HepG2 (cell line): ENCODE results near the gene ARHGAP15. TPM values are rescaled to one million over a fixed set of nuclear protein-coding genes. Genes with fewer than 3 reads are reported as not detected.

Experiments
- ATAC-seq: fragments of 200-7000 bp; cut with Tn5 transposase; 3 replicates; pipeline ENCODE4 v1.9.1; 2020; ENCODE audit warnings: mild to moderate bottlenecking, moderate library complexity
- BruUV-seq: library from RNA; stranded (reverse); fragments of 400-500 nt; replicated peaks from 2 replicates; lab custom pipeline; 2021; lab: Mats Ljungman, UMichigan
- CTCF ChIA-PET: fragments of 300-600 bp; formaldehyde crosslinking; extraction: SDS; loops from one replicate; lab custom pipeline; 2021; ENCODE audit warnings: low total read pairs, inconsistent platforms, low intra/inter-chr PET ratio; lab: Yijun Ruan, JAX
- POLR2A ChIA-PET: fragments of 350-600 bp; sonication (Branson Sonifier 250); formaldehyde crosslinking; loops from one replicate; lab custom pipeline; 2020; ENCODE audit warnings: antibody characterized with exemption, inconsistent platforms; lab: Yijun Ruan, JAX
- DNase-seq: peaks from one replicate; pipeline ENCODE4 v3.0.0-alpha.2; 2015; ENCODE audit warnings: low spot score
- FAIRE-seq: peaks from 3 replicates; lab custom pipeline; 2011; peaks lifted over from hg19 to GRCh38; lab: Jason Lieb, UNC
- H2AFZ ChIP-seq: one replicate; pipeline ENCODE4 v1.6.1; 2011; ENCODE audit warnings: low read length, inconsistent platforms
- H3K27ac ChIP-seq: fragments of 300-600 bp; 3 replicates; pipeline ENCODE4 v1.8.0; 2011; ENCODE audit warnings: mixed run types, mild to moderate bottlenecking, mixed read lengths, low read length, inconsistent platforms; ENCODE audit not compliant: insufficient read depth; ENCODE audit errors: extremely low read length
- H3K27me3 ChIP-seq, 2 experiments: fragments of 200-600 bp in 1 of 2; 2 replicates in 1 of 2; 3 replicates in 1 of 2; pipeline versions ENCODE4 v1.6.0 to v1.8.0; 2011; ENCODE audit warnings: low read length in 2 of 2, mild to moderate bottlenecking in 2 of 2, moderate library complexity in 2 of 2, inconsistent platforms in 1 of 2; ENCODE audit not compliant: insufficient read depth in 2 of 2, control insufficient read depth in 1 of 2
- H3K36me3 ChIP-seq, 2 experiments: fragments of 200-600 bp in 1 of 2; replicated peaks in 1 of 2; 2 replicates in 1 of 2; 3 replicates in 1 of 2; pipeline versions ENCODE4 v1.5.1 to v1.8.0; 2011; ENCODE audit warnings: low read length in 2 of 2, inconsistent platforms in 1 of 2; ENCODE audit not compliant: insufficient read depth in 2 of 2, control insufficient read depth in 1 of 2
- H3K4me1 ChIP-seq: 2 replicates; pipeline ENCODE4 v1.5.1; 2012; ENCODE audit warnings: low read length, inconsistent platforms; ENCODE audit not compliant: insufficient read depth
- H3K4me2 ChIP-seq: 2 replicates; pipeline ENCODE4 v1.6.0; 2011; ENCODE audit warnings: low read depth, low read length, inconsistent platforms
- H3K4me3 ChIP-seq, 3 experiments: fragments of 200-600 bp in 1 of 3; sonication (generic), shearing (Covaris generic) in 1 of 3; replicated peaks in 1 of 3; 2 replicates each; pipeline ENCODE4 v1.5.1; 2011 to 2016; ENCODE audit warnings: low read length in 3 of 3, inconsistent platforms in 2 of 3, low read depth in 2 of 3, mild to moderate bottlenecking in 2 of 3, control low read depth in 1 of 3, mixed read lengths in 1 of 3; ENCODE audit not compliant: insufficient read depth in 1 of 3
- H3K79me2 ChIP-seq: one replicate; pipeline ENCODE4 v1.6.1; 2011; ENCODE audit warnings: low read length, inconsistent platforms; ENCODE audit not compliant: insufficient read depth
- H3K9ac ChIP-seq: 2 replicates; pipeline ENCODE4 v1.6.0; 2011; ENCODE audit warnings: mild to moderate bottlenecking, low read depth, low read length, inconsistent platforms; ENCODE audit not compliant: insufficient read depth
- H3K9me3 ChIP-seq: 2 replicates; pipeline ENCODE4 v1.5.1; 2012; ENCODE audit warnings: mild to moderate bottlenecking, low read length
- H4K20me1 ChIP-seq: 2 replicates; pipeline ENCODE4 v1.6.0; 2011; ENCODE audit warnings: inconsistent platforms, mild to moderate bottlenecking, low read length, moderate library complexity; ENCODE audit not compliant: insufficient read depth
- BRCA1 ChIP-seq: sonication (generic); formaldehyde crosslinking; IDR thresholded peaks from 2 replicates; pipeline ENCODE4 v1.4.0; 2020; ENCODE audit warnings: missing genetic modification reagents
- EZH2 ChIP-seq: conservative IDR thresholded peaks from 2 replicates; pipeline ENCODE4 v1.6.1; 2012; ENCODE audit warnings: mild to moderate bottlenecking, low read depth, low read length, moderate library complexity
- HMGA1 ChIP-seq: sonication (generic); formaldehyde crosslinking; conservative IDR thresholded peaks from 2 replicates; pipeline ENCODE4 v1.4.0; 2020; ENCODE audit warnings: missing genetic modification reagents
- KLF13 ChIP-seq: sonication (generic); formaldehyde crosslinking; IDR thresholded peaks from 2 replicates; pipeline ENCODE4 v1.4.0; 2020; ENCODE audit warnings: mild to moderate bottlenecking, missing genetic modification reagents
- NR1H2 ChIP-seq: sonication (generic); formaldehyde crosslinking; IDR thresholded peaks from 2 replicates; pipeline ENCODE4 v1.8.1; 2022; ENCODE audit warnings: low read depth, missing genetic modification reagents, borderline replicate concordance
- POLR2AphosphoS5 ChIP-seq: IDR thresholded peaks from 2 replicates; pipeline ENCODE4 v1.6.1; 2012; ENCODE audit warnings: low read depth, low read length
- SETDB1 ChIP-seq: sonication (generic); formaldehyde crosslinking; IDR thresholded peaks from 2 replicates; pipeline ENCODE4 v1.5.1; 2020; ENCODE audit warnings: missing genetic modification reagents, mild to moderate bottlenecking, borderline replicate concordance
- SIX1 ChIP-seq: sonication (generic); formaldehyde crosslinking; IDR thresholded peaks from 2 replicates; pipeline ENCODE4 v1.4.0; 2020; ENCODE audit warnings: missing genetic modification reagents, borderline replicate concordance
- WGBS: methylation state at CpG from one replicate; pipeline ENCODE4 v1.1.6; 2017; ENCODE audit warnings: low lambda C conversion rate; 5-methylcytosine and 5-hydroxymethylcytosine counted together
- in situ Hi-C: cut with HindIII; loops from 2 replicates; pipeline ENCODE4 v1.10.0; 2017; ENCODE audit warnings: low pct_unique_long_range_greater_than_20kb; ENCODE audit not compliant: extremely low pct_ligation_motif_present
- intact Hi-C: fragments of 100-400 bp; cut with micrococcal nuclease; formaldehyde crosslinking; loops from one replicate; pipeline ENCODE4 v1.10.0; 2022; ENCODE audit not compliant: unreplicated experiment
- polyA plus RNA-seq, 8 experiments: library from polyadenylated mRNA; depleted of rRNA in 3 of 8; stranded (reverse) in 7 of 8; unstranded in 1 of 8; fragments of >200 nt; fragmentation: Illumina TruSeq in 4 of 8; extraction: Trizol in 4 of 8; gene quantifications; 2 replicates each; pipeline versions ENCODE4 v1.2.1 to v1.2.3, GENCODE V29; 2011 to 2016; ENCODE audit warnings: low read depth in 4 of 8, missing spikeins in 1 of 8, mixed read lengths in 1 of 8; ENCODE audit not compliant: insufficient read depth in 1 of 8
- total RNA-seq, 5 experiments: library from RNA; depleted of rRNA; stranded (reverse); fragments of >200 nt; fragmentation: Illumina TruSeq; extraction: Trizol; gene quantifications; 2 replicates each; pipeline ENCODE4 v1.2.3, GENCODE V29; 2016; ENCODE audit warnings: low read depth in 1 of 5
- TF ChIP-seq, protein P1 (sequence below): sonication (generic); formaldehyde crosslinking; IDR thresholded peaks from 2 replicates; pipeline ENCODE4 v1.4.0; 2020; ENCODE audit warnings: missing genetic modification reagents
- TF ChIP-seq, protein P2 (sequence below): IDR thresholded peaks from 2 replicates; pipeline ENCODE4 v1.6.1; 2016; ENCODE audit warnings: mild to moderate bottlenecking

Gene ARHGAP15
- total and polyA plus RNA-seq, 2 of the 13 experiments (the other 11 are each of a cell fraction or from before 2014, with no cell fraction given) = 0.04 TPM; not detected in 1

GRCh38 chr2:143217512-143218115 is 88.4 kb downstream of the ARHGAP15 start:
- H3K4me3 ChIP-seq = no peak overlapping the region
- in situ Hi-C loops (no loop called here), intact Hi-C loops (no loop called here)
- no TSS peak for BruUV-seq
- H3K27ac ChIP-seq = no peak overlapping the region
- no peaks in the 10 kb centered on the region for H3K79me2 ChIP-seq
- no peak overlapping the region for H3K4me2 ChIP-seq
- no peaks in the 10 kb centered on the region for H3K36me3 ChIP-seq
- CTCF ChIA-PET = no interaction called here
- no peaks in the 10 kb centered on the region for H4K20me1 ChIP-seq
- no peaks in the 10 kb centered on the region for H3K9me3 ChIP-seq
- no peak overlapping the region for H3K9ac ChIP-seq
- WGBS = 6% methylated on average over 1 of the region's 1 CpG
- H2AFZ ChIP-seq = no peak overlapping the region
- DNase-seq (no peak), FAIRE-seq (no peak), ATAC-seq (no peak)
- TF ChIP-seq SETDB1 (CRISPR knock-in tag) (no peak), NR1H2 (CRISPR knock-in tag) (no peak), BRCA1 (CRISPR knock-in tag) (no peak), SIX1 (no peak), EZH2 (no peak), HMGA1 (CRISPR knock-in tag) (no peak), KLF13 (CRISPR knock-in tag) (no peak), POLR2AphosphoS5 (no peak)
- TF ChIP-seq, protein P1, sequence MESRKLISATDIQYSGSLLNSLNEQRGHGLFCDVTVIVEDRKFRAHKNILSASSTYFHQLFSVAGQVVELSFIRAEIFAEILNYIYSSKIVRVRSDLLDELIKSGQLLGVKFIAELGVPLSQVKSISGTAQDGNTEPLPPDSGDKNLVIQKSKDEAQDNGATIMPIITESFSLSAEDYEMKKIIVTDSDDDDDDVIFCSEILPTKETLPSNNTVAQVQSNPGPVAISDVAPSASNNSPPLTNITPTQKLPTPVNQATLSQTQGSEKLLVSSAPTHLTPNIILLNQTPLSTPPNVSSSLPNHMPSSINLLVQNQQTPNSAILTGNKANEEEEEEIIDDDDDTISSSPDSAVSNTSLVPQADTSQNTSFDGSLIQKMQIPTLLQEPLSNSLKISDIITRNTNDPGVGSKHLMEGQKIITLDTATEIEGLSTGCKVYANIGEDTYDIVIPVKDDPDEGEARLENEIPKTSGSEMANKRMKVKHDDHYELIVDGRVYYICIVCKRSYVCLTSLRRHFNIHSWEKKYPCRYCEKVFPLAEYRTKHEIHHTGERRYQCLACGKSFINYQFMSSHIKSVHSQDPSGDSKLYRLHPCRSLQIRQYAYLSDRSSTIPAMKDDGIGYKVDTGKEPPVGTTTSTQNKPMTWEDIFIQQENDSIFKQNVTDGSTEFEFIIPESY (CRISPR knock-in tag) = no peak
- TF ChIP-seq, protein P2, sequence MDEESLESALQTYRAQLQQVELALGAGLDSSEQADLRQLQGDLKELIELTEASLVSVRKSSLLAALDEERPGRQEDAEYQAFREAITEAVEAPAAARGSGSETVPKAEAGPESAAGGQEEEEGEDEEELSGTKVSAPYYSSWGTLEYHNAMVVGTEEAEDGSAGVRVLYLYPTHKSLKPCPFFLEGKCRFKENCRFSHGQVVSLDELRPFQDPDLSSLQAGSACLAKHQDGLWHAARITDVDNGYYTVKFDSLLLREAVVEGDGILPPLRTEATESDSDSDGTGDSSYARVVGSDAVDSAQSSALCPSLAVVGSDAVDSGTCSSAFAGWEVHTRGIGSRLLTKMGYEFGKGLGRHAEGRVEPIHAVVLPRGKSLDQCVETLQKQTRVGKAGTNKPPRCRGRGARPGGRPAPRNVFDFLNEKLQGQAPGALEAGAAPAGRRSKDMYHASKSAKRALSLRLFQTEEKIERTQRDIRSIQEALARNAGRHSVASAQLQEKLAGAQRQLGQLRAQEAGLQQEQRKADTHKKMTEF (CRISPR knock-in tag) = no peak
- POLR2A ChIA-PET = no interaction called here
- no peaks in the 10 kb centered on the region for H3K4me1 ChIP-seq
- H3K27me3 ChIP-seq = no peaks in the 10 kb centered on the region
